Psoas muscle (tissue), 8 donors: ENCODE data around the gene HOXD3. TPM values are rescaled to one million over a fixed set of nuclear protein-coding genes. Genes with fewer than 3 reads are reported as not detected.

Experiments
- ATAC-seq, 4 donors: fragments of 200-7000 bp; cut with Tn5 transposase; one replicate each; pipeline ENCODE4 v1.9.1; 2020; ENCODE audit warnings: moderate library complexity in 3 of 4, mild to moderate bottlenecking in 2 of 4
- DNase-seq, 2 donors: peaks; one replicate each; pipeline ENCODE4 v3.0.0-alpha.2; 2020
- H3K27ac ChIP-seq: fragments of 200-600 bp; one replicate; pipeline ENCODE4 v1.8.0; 2022
- H3K27me3 ChIP-seq, 3 donors: fragments of 200-600 bp in 1 of 3; one replicate each; pipeline versions ENCODE4 v1.6.1 to v1.8.0; 2013 to 2022; ENCODE audit warnings: low read length in 2 of 3, mild to moderate bottlenecking in 2 of 3, moderate library complexity in 1 of 3; ENCODE audit not compliant: insufficient read depth in 3 of 3
- H3K36me3 ChIP-seq, 2 donors: fragments of 200-600 bp in 1 of 2; one replicate each; pipeline versions ENCODE4 v1.6.1 to v1.8.0; 2013 to 2022; ENCODE audit warnings: low read depth in 1 of 2, mild to moderate bottlenecking in 1 of 2, moderate library complexity in 1 of 2; ENCODE audit not compliant: insufficient read depth in 1 of 2
- H3K4me1 ChIP-seq: fragments of 200-600 bp; one replicate; pipeline ENCODE4 v1.8.0; 2022
- H3K4me3 ChIP-seq: fragments of 200-600 bp; one replicate; pipeline ENCODE4 v1.8.0; 2022; ENCODE audit warnings: mild to moderate bottlenecking
- H3K9me3 ChIP-seq: fragments of 200-600 bp; one replicate; pipeline ENCODE4 v1.8.0; 2022
- CTCF ChIP-seq: fragments of 200-600 bp; IDR thresholded peaks from one replicate; pipeline ENCODE4 v1.8.0; 2022; ENCODE audit warnings: antibody characterized with exemption
- WGBS, 3 donors: extraction: QIAGEN DNeasy Blood & Tissue Kit; methylation state at CpG; one replicate each; pipeline versions ENCODE4 v1.1.6 to v1.1.7; 2013; 5-methylcytosine and 5-hydroxymethylcytosine counted together
- intact Hi-C, 2 donors: fragments of 100-400 bp; cut with DNase I; formaldehyde crosslinking; loops; one replicate each; pipeline versions ENCODE4 v1.11.0 to v1.14.2; 2022
- polyA plus RNA-seq, 3 donors: library from polyadenylated mRNA; stranded (reverse); fragments of 200-250 nt; gene quantifications; one replicate each; pipeline ENCODE4 v1.2.3, GENCODE V29; 2013
- total RNA-seq, 4 donors: library from RNA; stranded (reverse); fragmentation: NEBNext Ultra II Directional in 2 of 4; extraction: Animal tissue kit (Norgen Biotek cat#: 25700) in 2 of 4; gene quantifications; one replicate each; pipeline versions ENCODE4 v1.2.1 to v1.2.4, GENCODE V29; 2021 to 2023
- donor health status: healthy with polysubstance abuse.
- donor health status: DM: no; HTN: no; CAD: no; lungs with moderate emphysema.
- donor health status: Bipolar disorder and iron deficiency.
- donor health status: healthy.
- donor health status: DM: yes; HTN: yes; CAD: no.
- donor health status: DM: no; HTN: no; CAD: no.
- donor health status: DM: no; HTN: no; CAD: no.
- donor health status: DM: yes; HTN: yes; CAD: no.

Gene HOXD3
- total and polyA plus RNA-seq, 7 donors, result 0.64 to 3.8 (median 1.1) TPM

GRCh38 chr2:176128172-176128981, 28.7 kb upstream of the HOXD3 start:
- no peak for TF ChIP-seq CTCF
- DNase-seq (no peak), ATAC-seq (no peak)
- Histone ChIP-seq H3K36me3 (no peaks in the 10 kb centered on the region), H3K9me3 (no peaks in the 10 kb centered on the region), H3K4me1 (peaks cover 36% of the 10 kb centered on the region), H3K4me3 (peak overlapping the region; percentile 84), H3K27me3 (peaks cover 0 to 4% (median 2%) of the 10 kb centered on the region in 3 donors), H3K27ac (peak overlapping the region; percentile 93)
- WGBS, 3 donors, result 37 to 44% (median 39%) methylated on average over 49 of the region's 49 CpGs
- intact Hi-C loops, result loop anchor here (2.0 to 5.0 kb wide), 7 partner anchors 329 to 1019 kb away; no protein-coding TSS in a partner anchor

- peak; percentile 83 to 93 for DNase-seq
- 1 to 2% (median 2%) methylated on average over 49 to 64 of the region's 64 CpGs for WGBS, 3 donors
- peak within 1 kb of the TSS; percentile 84 for H3K4me3 ChIP-seq
- TF ChIP-seq CTCF, result no peak
- intact Hi-C loops, result loop anchor here (2.0 to 5.0 kb wide), 7 partner anchors 328 to 1018 kb away; no protein-coding TSS in a partner anchor
- H3K36me3 ChIP-seq, result no peaks in the 10 kb centered on the region
- ATAC-seq, result peak; percentile 66 to 81 (median 80)
- no peaks in the 10 kb centered on the region for H3K9me3 ChIP-seq
- peaks cover 40% of the 10 kb centered on the region for H3K4me1 ChIP-seq
- H3K27me3 ChIP-seq, result peaks cover 0 to 4% (median 0%) of the 10 kb centered on the region in 3 donors
- peak within 1 kb of the TSS; percentile 93 for H3K27ac ChIP-seq
These were observed 27.9 kb upstream of the HOXD3 start, which contains the start of gene HOXD8 for GRCh38 chr2:176128982-176129796. Gene HOXD8, plus strand, starts transcription at chr2:176129705. Its CDS starts 662 bp downstream, at chr2:176130367.

GRCh38 chr2:176129813-176130146, 27.3 kb upstream of the HOXD3 start:
- Histone ChIP-seq H3K9me3 (no peaks in the 10 kb centered on the region), H3K27me3 (peaks cover 0 to 4% (median 0%) of the 10 kb centered on the region in 3 donors), H3K27ac (peak overlapping the region; percentile 93), H3K4me1 (peaks cover 41% of the 10 kb centered on the region), H3K36me3 (no peaks in the 10 kb centered on the region), H3K4me3 (peak overlapping the region; percentile 84)
- WGBS, 3 donors, result 0 to 1% (median 0%) methylated on average over 17 to 43 of the region's 43 CpGs
- ATAC-seq (peak; percentile 44 to 52 (median 48)), DNase-seq (peak; percentile 56 to 78)
- TF ChIP-seq CTCF, result no peak
- intact Hi-C loops, result loop anchor here (2.0 to 5.0 kb wide), 7 partner anchors 328 to 1018 kb away; no protein-coding TSS in a partner anchor

- WGBS, 3 donors, result 0 to 1% (median 1%) methylated on average over 37 to 100 of the region's 100 CpGs
- Histone ChIP-seq H3K27me3 (peaks cover 0 to 4% (median 0%) of the 10 kb centered on the region in 3 donors), H3K4me1 (peaks cover 46% of the 10 kb centered on the region), H3K4me3 (peak overlapping the region; percentile 84), H3K27ac (peak overlapping the region; percentile 93), H3K36me3 (no peaks in the 10 kb centered on the region), H3K9me3 (no peaks in the 10 kb centered on the region)
- ATAC-seq (peak; percentile 50 to 68 (median 57)), DNase-seq (peak; percentile 55 to 77)
- peak; percentile 6 for TF ChIP-seq CTCF
- intact Hi-C loops, result no loop called here
These were observed 26.8 kb upstream of the HOXD3 start for GRCh38 chr2:176130147-176130956.
